Mesendoderm (in vitro differentiated cells): Measurements from ENCODE around the gene CMIP.

Source experiments
- DNase-seq: peaks from one replicate; pipeline ENCODE4 v3.0.0; 2013
- H2AK5ac ChIP-seq: 2 replicates; pipeline ENCODE4 v1.6.1; 2013; ENCODE audit warnings: low read length, inconsistent platforms
- H2BK120ac ChIP-seq: 2 replicates; pipeline ENCODE4 v1.6.1; 2013; ENCODE audit warnings: low read depth, mild to moderate bottlenecking, low read length, moderate library complexity, mixed read lengths
- H2BK15ac ChIP-seq: replicated peaks from 2 replicates; pipeline ENCODE4 v1.6.1; 2013; ENCODE audit warnings: low read depth, mild to moderate bottlenecking, moderate library complexity
- H2BK5ac ChIP-seq: 2 replicates; pipeline ENCODE4 v1.6.1; 2013; ENCODE audit warnings: low read length, inconsistent platforms
- H3K18ac ChIP-seq: 2 replicates; pipeline ENCODE4 v1.6.1; 2013; ENCODE audit warnings: mild to moderate bottlenecking, low read length, mixed read lengths
- H3K23ac ChIP-seq: one replicate; pipeline ENCODE4 v1.6.1; 2013; ENCODE audit warnings: low read length
- H3K27ac ChIP-seq: 2 replicates; pipeline ENCODE4 v1.5.1; 2013; ENCODE audit warnings: low read depth, mild to moderate bottlenecking, inconsistent platforms, low read length, moderate library complexity
- H3K27me3 ChIP-seq: 2 replicates; pipeline ENCODE4 v1.6.1; 2013; ENCODE audit warnings: low read length, control low read depth, mild to moderate bottlenecking, inconsistent platforms; ENCODE audit not compliant: insufficient read depth, poor library complexity
- H3K36me3 ChIP-seq: 2 replicates; pipeline ENCODE4 v1.6.1; 2013; ENCODE audit warnings: low read length, inconsistent platforms; ENCODE audit not compliant: control insufficient read depth, insufficient read depth
- H3K4ac ChIP-seq: one replicate; pipeline ENCODE4 v1.6.1; 2013; ENCODE audit warnings: low read depth, mild to moderate bottlenecking, low read length, moderate library complexity
- H3K4me1 ChIP-seq: 2 replicates; pipeline ENCODE4 v1.6.1; 2013; ENCODE audit warnings: low read depth, low read length, inconsistent platforms; ENCODE audit not compliant: control insufficient read depth
- H3K4me2 ChIP-seq: 2 replicates; pipeline ENCODE4 v1.6.1; 2013; ENCODE audit warnings: low read length
- H3K4me3 ChIP-seq: 2 replicates; pipeline ENCODE4 v1.5.1; 2013; ENCODE audit warnings: mild to moderate bottlenecking, low read length
- H3K56ac ChIP-seq: one replicate; pipeline ENCODE4 v1.6.1; 2013; ENCODE audit warnings: low read length
- H3K79me1 ChIP-seq: 2 replicates; pipeline ENCODE4 v1.6.1; 2013; ENCODE audit warnings: low read length, inconsistent platforms
- H3K79me2 ChIP-seq: 2 replicates; pipeline ENCODE4 v1.6.1; 2013; ENCODE audit warnings: mild to moderate bottlenecking, low read length; ENCODE audit not compliant: control insufficient read depth, insufficient read depth
- H3K9ac ChIP-seq: 2 replicates; pipeline ENCODE4 v1.6.1; 2013; ENCODE audit warnings: low read length, inconsistent platforms
- H4K5ac ChIP-seq: one replicate; pipeline ENCODE4 v1.6.1; 2013; ENCODE audit warnings: low read length
- H4K8ac ChIP-seq: one replicate; pipeline ENCODE4 v1.6.1; 2013; ENCODE audit warnings: low read depth, mild to moderate bottlenecking, control low read depth, low read length, moderate library complexity
- WGBS: extraction: QIAGEN DNeasy Blood & Tissue Kit; methylation state at CpG from one replicate; pipeline ENCODE4 v1.1.7; 2013; ENCODE audit warnings: low lambda C conversion rate, missing lambda C conversion rate; ENCODE audit not compliant: insufficient coverage; ENCODE audit errors: extremely low coverage; 5-methylcytosine and 5-hydroxymethylcytosine counted together

The CMIP gene

DNA sequence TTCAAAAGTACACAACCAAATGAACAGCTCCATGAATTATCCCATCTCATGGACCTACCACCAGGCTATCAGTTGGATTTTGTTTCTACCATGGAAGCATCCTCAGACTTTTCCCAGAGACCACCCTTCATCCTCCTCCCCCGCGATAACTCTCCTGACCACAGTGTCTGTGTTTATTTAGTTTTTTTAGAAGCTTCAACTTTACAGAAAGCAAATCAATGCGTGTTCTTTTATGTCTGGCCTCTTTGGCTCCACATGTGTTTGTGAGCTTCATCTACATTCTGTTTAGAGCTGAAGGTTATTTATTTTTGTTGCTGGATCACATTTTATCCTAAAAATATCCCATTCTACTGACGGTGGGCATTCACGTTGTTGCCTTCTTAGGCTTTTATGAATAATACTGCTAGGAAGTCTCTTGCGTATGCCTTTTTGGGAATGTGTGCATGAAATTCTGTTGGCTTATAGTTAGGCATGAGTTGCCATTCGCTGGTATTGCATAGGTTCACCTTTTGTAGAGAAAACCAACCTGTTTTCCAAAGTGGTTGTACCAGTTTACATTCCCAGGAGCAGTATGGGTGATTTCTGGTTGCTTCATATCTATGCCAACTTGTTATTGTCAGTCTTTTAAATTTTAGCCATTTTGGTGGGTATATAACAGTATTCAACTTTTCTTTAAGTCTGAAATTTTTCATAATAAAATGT is 83.0 kb downstream of the CMIP start:
- no peak overlapping the region for H3K4me2 ChIP-seq
- H3K9ac ChIP-seq, result no peak overlapping the region
- no peak overlapping the region for H3K56ac ChIP-seq
- H3K4ac ChIP-seq, result no peak overlapping the region
- H3K79me2 ChIP-seq, result peaks cover 41% of the 10 kb centered on the region
- no peak overlapping the region for H3K4me3 ChIP-seq
- no peaks in the 10 kb centered on the region for H3K4me1 ChIP-seq
- H2BK120ac ChIP-seq, result no peak overlapping the region
- H3K18ac ChIP-seq, result no peak overlapping the region
- no peak overlapping the region for H4K8ac ChIP-seq
- H3K36me3 ChIP-seq, result no peaks in the 10 kb centered on the region
- no peak overlapping the region for H3K23ac ChIP-seq
- DNase-seq, result no peak
- no peak overlapping the region for H2AK5ac ChIP-seq
- H2BK15ac ChIP-seq, result no peak overlapping the region
- no peak overlapping the region for H4K5ac ChIP-seq
- no peak overlapping the region for H3K27ac ChIP-seq
- no CpG with 5 or more reads among the region's 7 CpGs for WGBS
- H3K27me3 ChIP-seq, result no peaks in the 10 kb centered on the region
- peaks cover 56% of the 10 kb centered on the region for H3K79me1 ChIP-seq
- H2BK5ac ChIP-seq, result no peak overlapping the region

- Histone ChIP-seq H2BK120ac (no peak overlapping the region), H2AK5ac (no peak overlapping the region), H3K18ac (no peak overlapping the region), H3K4me1 (no peaks in the 10 kb centered on the region), H3K9ac (no peak overlapping the region), H3K27ac (no peak overlapping the region), H4K8ac (no peak overlapping the region), H3K36me3 (no peaks in the 10 kb centered on the region), H3K27me3 (no peaks in the 10 kb centered on the region), H3K79me2 (peaks cover 46% of the 10 kb centered on the region), H3K4ac (no peak overlapping the region), H3K4me2 (no peak overlapping the region), H2BK15ac (no peak overlapping the region), H3K79me1 (peaks cover 59% of the 10 kb centered on the region), H3K23ac (no peak overlapping the region), H4K5ac (no peak overlapping the region), H2BK5ac (no peak overlapping the region), H3K56ac (no peak overlapping the region), H3K4me3 (no peak overlapping the region)
- no CpG with 5 or more reads among the region's 2 CpGs for WGBS
- no peak for DNase-seq
Observed at GRCh38 chr16:81528256-81528655, 83.6 kb downstream of the CMIP start.

DNA sequence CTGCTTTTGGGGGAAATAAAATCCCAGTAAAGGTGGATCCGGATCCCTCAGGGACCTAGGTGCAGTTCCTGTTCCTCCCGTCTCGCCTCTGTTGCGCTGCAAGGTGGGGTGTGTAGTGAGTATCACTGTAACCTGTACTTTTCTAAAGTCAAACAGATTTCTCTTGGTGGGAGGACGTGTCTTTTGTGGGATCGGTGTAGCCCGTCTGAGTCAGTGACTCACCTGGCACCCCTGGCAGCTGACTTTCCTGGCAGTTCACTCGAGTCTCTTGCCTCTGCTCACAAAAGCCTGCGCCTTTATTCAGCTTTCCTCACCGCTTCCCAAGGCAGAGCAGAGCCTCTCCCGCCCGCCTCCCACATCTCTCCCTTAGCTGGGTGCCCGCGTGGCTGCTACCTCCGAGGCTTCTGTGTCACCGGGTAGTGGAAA is 85.7 kb downstream of the CMIP start:
- no peak overlapping the region for H2BK15ac ChIP-seq
- no peak overlapping the region for H3K4me3 ChIP-seq
- no peaks in the 10 kb centered on the region for H3K27me3 ChIP-seq
- no peak overlapping the region for H3K56ac ChIP-seq
- no peak overlapping the region for H2AK5ac ChIP-seq
- H4K8ac ChIP-seq, result no peak overlapping the region
- H3K18ac ChIP-seq, result no peak overlapping the region
- H3K79me2 ChIP-seq, result peaks cover 48% of the 10 kb centered on the region
- no peak overlapping the region for H3K27ac ChIP-seq
- no peak overlapping the region for H3K9ac ChIP-seq
- no peak overlapping the region for H4K5ac ChIP-seq
- H2BK5ac ChIP-seq, result no peak overlapping the region
- H3K4ac ChIP-seq, result no peak overlapping the region
- DNase-seq, result no peak
- H3K79me1 ChIP-seq, result peaks cover 58% of the 10 kb centered on the region
- no CpG with 5 or more reads among the region's 16 CpGs for WGBS
- H3K23ac ChIP-seq, result no peak overlapping the region
- no peak overlapping the region for H3K4me2 ChIP-seq
- H3K4me1 ChIP-seq, result no peaks in the 10 kb centered on the region
- H2BK120ac ChIP-seq, result no peak overlapping the region
- H3K36me3 ChIP-seq, result no peaks in the 10 kb centered on the region

- Histone ChIP-seq H2AK5ac (no peak overlapping the region), H3K18ac (no peak overlapping the region), H3K27ac (no peak overlapping the region), H4K8ac (no peak overlapping the region), H3K23ac (no peak overlapping the region), H2BK120ac (no peak overlapping the region), H3K4me3 (no peak overlapping the region), H4K5ac (no peak overlapping the region), H3K27me3 (no peaks in the 10 kb centered on the region), H2BK5ac (no peak overlapping the region), H3K79me1 (peaks cover 59% of the 10 kb centered on the region), H3K4me2 (no peak overlapping the region), H3K4me1 (no peaks in the 10 kb centered on the region), H2BK15ac (no peak overlapping the region), H3K9ac (no peak overlapping the region), H3K79me2 (peaks cover 49% of the 10 kb centered on the region), H3K36me3 (no peaks in the 10 kb centered on the region), H3K4ac (no peak overlapping the region), H3K56ac (no peak overlapping the region)
- no CpG with 5 or more reads among the region's 12 CpGs for WGBS
- no peak for DNase-seq
Observed at GRCh38 chr16:81530814-81531213, 86.2 kb downstream of the CMIP start.

- Histone ChIP-seq H3K4me2 (no peak overlapping the region), H3K4me3 (no peak overlapping the region), H2AK5ac (no peak overlapping the region), H3K27me3 (no peaks in the 10 kb centered on the region), H2BK120ac (no peak overlapping the region), H3K4me1 (no peaks in the 10 kb centered on the region), H2BK5ac (no peak overlapping the region), H3K4ac (no peak overlapping the region), H3K9ac (no peak overlapping the region), H3K56ac (no peak overlapping the region), H4K5ac (no peak overlapping the region), H4K8ac (no peak overlapping the region), H2BK15ac (no peak overlapping the region), H3K18ac (no peak overlapping the region), H3K79me2 (peaks cover 48% of the 10 kb centered on the region), H3K36me3 (no peaks in the 10 kb centered on the region), H3K79me1 (peaks cover 59% of the 10 kb centered on the region), H3K27ac (no peak overlapping the region), H3K23ac (no peak overlapping the region)
- no CpG with 5 or more reads among the region's 11 CpGs for WGBS
- DNase-seq, result no peak
Observed at GRCh38 chr16:81531419-81531821, 86.8 kb downstream of the CMIP start.
